Lung (tissue), 12 donors: Measurements from ENCODE around the gene FAM124A. TPM values are rescaled to one million over a fixed set of nuclear protein-coding genes. Genes with fewer than 3 reads are reported as not detected.

Experiments used
- ATAC-seq: fragments of 200-7000 bp; cut with Tn5 transposase; one replicate; pipeline ENCODE4 v1.9.1; 2020; ENCODE audit warnings: moderate number of reproducible peaks; ENCODE audit not compliant: insufficient read depth, low FRiP score
- DNase-seq, 3 donors: peaks; one replicate each; pipeline ENCODE4 v3.0.0-alpha.2; 2013 to 2017
- H3K27ac ChIP-seq, 2 donors: one replicate each; pipeline ENCODE4 v1.5.1; 2013; ENCODE audit warnings: mild to moderate bottlenecking in 2 of 2, moderate library complexity in 2 of 2, control low read depth in 1 of 2, inconsistent platforms in 1 of 2, low read depth in 1 of 2, low read length in 1 of 2
- H3K27me3 ChIP-seq, 3 donors: one replicate each; pipeline ENCODE4 v1.5.1; 2013; ENCODE audit warnings: low read length in 2 of 3; ENCODE audit not compliant: control insufficient read depth in 3 of 3, insufficient read depth in 3 of 3
- H3K36me3 ChIP-seq, 4 donors: one replicate each; pipeline ENCODE4 v1.5.1; 2013; ENCODE audit warnings: low read length in 4 of 4, mild to moderate bottlenecking in 1 of 4, moderate library complexity in 1 of 4; ENCODE audit not compliant: control insufficient read depth in 4 of 4, insufficient read depth in 4 of 4
- H3K4me1 ChIP-seq, 5 donors: one replicate each; pipeline ENCODE4 v1.5.1; 2013; ENCODE audit warnings: low read length in 5 of 5, mild to moderate bottlenecking in 2 of 5, moderate library complexity in 1 of 5; ENCODE audit not compliant: control insufficient read depth in 5 of 5, insufficient read depth in 5 of 5
- H3K4me3 ChIP-seq: one replicate; pipeline ENCODE4 v1.5.1; 2013; ENCODE audit warnings: mild to moderate bottlenecking, control low read depth, moderate library complexity
- H3K9ac ChIP-seq, 2 donors: one replicate each; pipeline ENCODE4 v1.5.1; 2013; ENCODE audit warnings: low read length in 2 of 2, control low read depth in 1 of 2; ENCODE audit not compliant: insufficient read depth in 1 of 2
- H3K9me3 ChIP-seq, 4 donors: one replicate each; pipeline ENCODE4 v1.5.1; 2013; ENCODE audit warnings: low read length in 3 of 4, mild to moderate bottlenecking in 1 of 4, moderate library complexity in 1 of 4; ENCODE audit not compliant: control insufficient read depth in 4 of 4, insufficient read depth in 3 of 4
- CTCF ChIP-seq: IDR thresholded peaks from 2 replicates; pipeline ENCODE4 v1.5.1; 2012; ENCODE audit warnings: mild to moderate bottlenecking; ENCODE audit errors: control extremely low read depth, extremely low read depth
- WGBS, 2 donors: extraction: QIAGEN DNeasy Blood & Tissue Kit; methylation state at CpG; one replicate each; pipeline ENCODE4 v1.1.7; 2013; 5-methylcytosine and 5-hydroxymethylcytosine counted together
- polyA plus RNA-seq, 2 donors: library from polyadenylated mRNA; stranded (reverse); fragments of 200-250 nt; gene quantifications; one replicate each; pipeline ENCODE4 v1.2.1, GENCODE V29; 2013
- total RNA-seq, 2 donors: library from RNA; depleted of rRNA in 1 of 2; stranded (reverse); fragments of >200 nt in 1 of 2; gene quantifications; one replicate each; pipeline ENCODE4 v1.2.1, GENCODE V29; 2014 to 2021
- donor health status: control.
- donor health status: control.
- donor health status: Bipolar disorder and iron deficiency.
- donor health status: healthy.
- donor health status: DM: yes; HTN: yes; CAD: no.

Gene FAM124A
- total and polyA plus RNA-seq, 4 donors, result 0.87 to 2.9 (median 1.7) TPM

GRCh38 chr13:51177188-51177587 lies 45.0 kb upstream of the FAM124A start:
- TF ChIP-seq CTCF, result no peak
- 92 to 98% methylated on average over 1 of the region's 1 CpG for WGBS, 2 donors
- no peak overlapping the region for H3K4me3 ChIP-seq

GRCh38 chr13:51178456-51179074 lies 43.6 kb upstream of the FAM124A start:
- Histone ChIP-seq H3K27me3 (no peaks in the 10 kb centered on the region), H3K9ac (no peak overlapping the region), H3K4me3 (no peak overlapping the region), H3K36me3 (no peaks in the 10 kb centered on the region), H3K9me3 (no peaks in the 10 kb centered on the region), H3K4me1 (peaks cover 0 to 18% (median 4%) of the 10 kb centered on the region in 5 donors), H3K27ac (no peak overlapping the region)
- DNase-seq, result peak in 2 of 3 donors; percentile 16 to 23
- no peak for ATAC-seq
- WGBS, 2 donors, result 89 to 94% methylated on average over 4 of the region's 4 CpGs
- no peak for TF ChIP-seq CTCF

More at GRCh38 chr13:51177188-51177587, 45.0 kb upstream of the FAM124A start:
- no peak for ATAC-seq
- Histone ChIP-seq H3K9ac (no peak overlapping the region), H3K27ac (no peak overlapping the region), H3K9me3 (no peaks in the 10 kb centered on the region), H3K4me1 (peaks cover 0 to 11% (median 3%) of the 10 kb centered on the region in 5 donors), H3K27me3 (no peaks in the 10 kb centered on the region), H3K36me3 (no peaks in the 10 kb centered on the region)
- DNase-seq, result no peak

GRCh38 chr13:51179432-51179971 lies 42.7 kb upstream of the FAM124A start:
- WGBS, 2 donors, result 91 to 95% methylated on average over 5 of the region's 5 CpGs
- Histone ChIP-seq H3K36me3 (no peaks in the 10 kb centered on the region), H3K9ac (no peak overlapping the region), H3K4me1 (peaks cover 0 to 18% (median 4%) of the 10 kb centered on the region in 5 donors), H3K9me3 (no peaks in the 10 kb centered on the region), H3K4me3 (no peak overlapping the region), H3K27ac (no peak overlapping the region), H3K27me3 (no peaks in the 10 kb centered on the region)
- DNase-seq (no peak), ATAC-seq (no peak)
- no peak for TF ChIP-seq CTCF
